ENCODE results near the gene TTYH2.

- TF ChIP-seq CTCF (IDR thresholded peaks at IDR 0.05) (no peak), POLR2A (IDR thresholded peaks at IDR 0.05) (no peak)
Observed at GRCh38 chr17:74252211-74252610, 38.8 kb downstream of the TTYH2 start.

Measured in sigmoid colon (tissue), 3 donors.